ENCODE data around the gene SEPTIN10.

Gene SEPTIN10

DNA sequence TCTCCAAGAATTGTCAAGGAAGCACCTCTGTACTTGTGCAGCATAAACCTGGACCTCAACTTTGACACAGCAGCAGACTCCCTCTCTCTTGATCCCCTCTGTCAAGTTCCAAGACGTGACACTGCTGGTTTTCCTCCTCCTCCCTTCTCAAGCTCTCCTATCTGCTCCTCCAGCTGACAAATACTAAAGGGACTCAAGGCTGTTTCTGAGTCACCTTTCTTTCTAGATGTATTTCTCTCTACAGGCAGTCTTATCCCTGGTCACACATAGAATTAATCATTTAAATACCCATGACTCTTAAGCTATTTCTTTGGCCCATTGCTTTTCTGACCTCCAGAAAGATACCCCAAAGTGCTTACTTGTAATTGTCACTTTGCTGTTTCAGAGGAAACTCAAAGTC is 53.5 kb downstream of the SEPTIN10 start:
- Histone ChIP-seq H3K9me3 (ENCODE audit: insufficient read depth, low read depth, low read length) (no peaks in the 10 kb centered on the region), H3K27me3 (ENCODE audit: insufficient read depth, low read length, poor library complexity, severe bottlenecking) (no peaks in the 10 kb centered on the region), H3K36me3 (ENCODE audit: insufficient read depth, low read length) (no peaks in the 10 kb centered on the region), H3K4me3 (ENCODE audit: low read length, poor library complexity, severe bottlenecking) (no peak overlapping the region), H3K79me2 (ENCODE audit: insufficient read depth, low read length) (no peaks in the 10 kb centered on the region), H3F3A (ENCODE audit: low read depth) (no peaks in the 10 kb centered on the region), H4K20me1 (ENCODE audit: insufficient read depth, low read length, poor library complexity, severe bottlenecking) (no peaks in the 10 kb centered on the region), H2AFZ (ENCODE audit: low read length) (no peak overlapping the region), H3K9me2 (replicated peaks; ENCODE audit: low read depth, low read length) (no peaks in the 10 kb centered on the region), H3K9ac (ENCODE audit: low read depth, low read length, poor library complexity, severe bottlenecking) (no peak overlapping the region), H3K4me1 (ENCODE audit: insufficient read depth, low read length, poor library complexity, severe bottlenecking) (no peaks in the 10 kb centered on the region), H3K4me2 (ENCODE audit: low read depth, low read length, poor library complexity, severe bottlenecking) (no peak overlapping the region)
- TF ChIP-seq, protein P1, sequence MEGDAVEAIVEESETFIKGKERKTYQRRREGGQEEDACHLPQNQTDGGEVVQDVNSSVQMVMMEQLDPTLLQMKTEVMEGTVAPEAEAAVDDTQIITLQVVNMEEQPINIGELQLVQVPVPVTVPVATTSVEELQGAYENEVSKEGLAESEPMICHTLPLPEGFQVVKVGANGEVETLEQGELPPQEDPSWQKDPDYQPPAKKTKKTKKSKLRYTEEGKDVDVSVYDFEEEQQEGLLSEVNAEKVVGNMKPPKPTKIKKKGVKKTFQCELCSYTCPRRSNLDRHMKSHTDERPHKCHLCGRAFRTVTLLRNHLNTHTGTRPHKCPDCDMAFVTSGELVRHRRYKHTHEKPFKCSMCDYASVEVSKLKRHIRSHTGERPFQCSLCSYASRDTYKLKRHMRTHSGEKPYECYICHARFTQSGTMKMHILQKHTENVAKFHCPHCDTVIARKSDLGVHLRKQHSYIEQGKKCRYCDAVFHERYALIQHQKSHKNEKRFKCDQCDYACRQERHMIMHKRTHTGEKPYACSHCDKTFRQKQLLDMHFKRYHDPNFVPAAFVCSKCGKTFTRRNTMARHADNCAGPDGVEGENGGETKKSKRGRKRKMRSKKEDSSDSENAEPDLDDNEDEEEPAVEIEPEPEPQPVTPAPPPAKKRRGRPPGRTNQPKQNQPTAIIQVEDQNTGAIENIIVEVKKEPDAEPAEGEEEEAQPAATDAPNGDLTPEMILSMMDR (conservative IDR thresholded peaks at IDR 0.05; ENCODE audit: low read length) = no peak
- TF ChIP-seq EZH2phosphoT487 (IDR thresholded peaks at IDR 0.05; ENCODE audit: borderline replicate concordance) = no peak

GRCh38 chr2:109558076-109558882 is 55.5 kb downstream of the SEPTIN10 start:
- Histone ChIP-seq H3K4me3 (ENCODE audit: low read length, poor library complexity, severe bottlenecking) (no peak overlapping the region), H3K4me1 (ENCODE audit: insufficient read depth, low read length, poor library complexity, severe bottlenecking) (no peaks in the 10 kb centered on the region), H3K9me3 (ENCODE audit: insufficient read depth, low read depth, low read length) (no peaks in the 10 kb centered on the region), H3K27me3 (ENCODE audit: insufficient read depth, low read length, poor library complexity, severe bottlenecking) (no peaks in the 10 kb centered on the region), H3K9me2 (replicated peaks; ENCODE audit: low read depth, low read length) (no peaks in the 10 kb centered on the region), H3K36me3 (ENCODE audit: insufficient read depth, low read length) (no peaks in the 10 kb centered on the region), H4K20me1 (ENCODE audit: insufficient read depth, low read length, poor library complexity, severe bottlenecking) (no peaks in the 10 kb centered on the region), H3K4me2 (ENCODE audit: low read depth, low read length, poor library complexity, severe bottlenecking) (no peak overlapping the region), H3K79me2 (ENCODE audit: insufficient read depth, low read length) (no peaks in the 10 kb centered on the region), H3K9ac (ENCODE audit: low read depth, low read length, poor library complexity, severe bottlenecking) (no peak overlapping the region), H3F3A (ENCODE audit: low read depth) (no peaks in the 10 kb centered on the region), H2AFZ (ENCODE audit: low read length) (no peak overlapping the region)
- TF ChIP-seq, protein P1 (conservative IDR thresholded peaks at IDR 0.05; ENCODE audit: low read length) = no peak
- TF ChIP-seq EZH2phosphoT487 (IDR thresholded peaks at IDR 0.05; ENCODE audit: borderline replicate concordance) = no peak

DNA sequence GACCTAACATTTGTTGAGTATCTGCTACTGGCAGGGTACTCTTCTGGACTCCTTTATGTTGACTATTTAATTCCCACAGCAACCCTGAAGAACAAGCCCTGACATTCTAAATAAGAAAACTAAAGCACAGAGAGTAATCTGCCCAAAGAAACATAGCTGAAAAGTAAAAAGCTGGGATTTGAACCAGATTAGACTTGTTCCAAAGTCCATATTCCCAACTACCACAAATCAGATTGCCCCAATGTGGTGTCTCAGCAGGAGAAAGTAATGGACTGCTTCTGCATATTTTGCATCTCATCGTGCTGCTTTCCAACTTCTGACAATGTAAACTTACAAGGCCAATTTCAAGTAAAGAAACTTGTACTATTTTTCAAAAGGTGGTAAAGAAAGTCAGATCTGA is 56.5 kb downstream of the SEPTIN10 start:
- Histone ChIP-seq H4K20me1 (ENCODE audit: insufficient read depth, low read length, poor library complexity, severe bottlenecking) (no peaks in the 10 kb centered on the region), H3F3A (ENCODE audit: low read depth) (no peaks in the 10 kb centered on the region), H3K79me2 (ENCODE audit: insufficient read depth, low read length) (no peaks in the 10 kb centered on the region), H3K27me3 (ENCODE audit: insufficient read depth, low read length, poor library complexity, severe bottlenecking) (no peaks in the 10 kb centered on the region), H2AFZ (ENCODE audit: low read length) (no peak overlapping the region), H3K36me3 (ENCODE audit: insufficient read depth, low read length) (no peaks in the 10 kb centered on the region), H3K9ac (ENCODE audit: low read depth, low read length, poor library complexity, severe bottlenecking) (no peak overlapping the region), H3K4me1 (ENCODE audit: insufficient read depth, low read length, poor library complexity, severe bottlenecking) (no peaks in the 10 kb centered on the region), H3K9me2 (replicated peaks; ENCODE audit: low read depth, low read length) (no peaks in the 10 kb centered on the region), H3K9me3 (ENCODE audit: insufficient read depth, low read depth, low read length) (no peaks in the 10 kb centered on the region), H3K4me2 (ENCODE audit: low read depth, low read length, poor library complexity, severe bottlenecking) (no peak overlapping the region), H3K4me3 (ENCODE audit: low read length, poor library complexity, severe bottlenecking) (no peak overlapping the region)
- TF ChIP-seq EZH2phosphoT487 (IDR thresholded peaks at IDR 0.05; ENCODE audit: borderline replicate concordance) = no peak
- TF ChIP-seq, protein P1 (conservative IDR thresholded peaks at IDR 0.05; ENCODE audit: low read length) = no peak

All from Loucy (cell line).